Measurements from ENCODE around the gene ZCCHC18.

The ZCCHC18 gene

DNA sequence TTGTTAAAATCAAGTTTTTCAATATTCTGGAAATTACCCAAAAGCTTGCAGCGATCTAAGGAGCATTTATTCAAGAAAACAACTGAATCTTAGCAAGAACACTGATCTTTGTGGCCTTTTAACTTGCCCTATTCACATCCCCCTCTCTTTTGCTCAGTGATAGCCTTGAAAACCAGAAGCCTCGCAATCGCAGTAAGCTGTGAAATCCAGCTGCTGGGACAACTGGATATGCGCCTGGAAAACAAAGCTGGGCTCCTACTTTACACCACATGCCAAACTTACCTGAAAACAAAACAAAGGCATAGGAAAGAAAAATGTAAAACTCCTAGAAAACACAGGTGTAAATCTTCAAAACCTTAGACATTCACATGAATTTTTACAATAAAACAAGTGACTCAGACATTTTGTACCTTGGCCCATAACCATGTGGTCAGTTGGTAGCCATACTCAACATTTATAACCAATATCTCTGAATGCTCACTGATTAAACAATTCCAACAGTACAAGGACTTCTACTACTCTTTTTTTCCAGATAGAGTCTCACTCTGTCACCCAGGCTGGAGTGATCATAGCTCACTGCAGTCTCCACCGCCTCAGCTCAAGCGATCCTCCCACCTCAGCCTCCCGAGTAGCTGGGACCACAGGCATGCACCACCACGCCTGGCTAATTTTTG, 28.9 kb downstream of the ZCCHC18 start:
- TF ChIP-seq, protein P1, sequence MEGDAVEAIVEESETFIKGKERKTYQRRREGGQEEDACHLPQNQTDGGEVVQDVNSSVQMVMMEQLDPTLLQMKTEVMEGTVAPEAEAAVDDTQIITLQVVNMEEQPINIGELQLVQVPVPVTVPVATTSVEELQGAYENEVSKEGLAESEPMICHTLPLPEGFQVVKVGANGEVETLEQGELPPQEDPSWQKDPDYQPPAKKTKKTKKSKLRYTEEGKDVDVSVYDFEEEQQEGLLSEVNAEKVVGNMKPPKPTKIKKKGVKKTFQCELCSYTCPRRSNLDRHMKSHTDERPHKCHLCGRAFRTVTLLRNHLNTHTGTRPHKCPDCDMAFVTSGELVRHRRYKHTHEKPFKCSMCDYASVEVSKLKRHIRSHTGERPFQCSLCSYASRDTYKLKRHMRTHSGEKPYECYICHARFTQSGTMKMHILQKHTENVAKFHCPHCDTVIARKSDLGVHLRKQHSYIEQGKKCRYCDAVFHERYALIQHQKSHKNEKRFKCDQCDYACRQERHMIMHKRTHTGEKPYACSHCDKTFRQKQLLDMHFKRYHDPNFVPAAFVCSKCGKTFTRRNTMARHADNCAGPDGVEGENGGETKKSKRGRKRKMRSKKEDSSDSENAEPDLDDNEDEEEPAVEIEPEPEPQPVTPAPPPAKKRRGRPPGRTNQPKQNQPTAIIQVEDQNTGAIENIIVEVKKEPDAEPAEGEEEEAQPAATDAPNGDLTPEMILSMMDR (IDR thresholded peaks at IDR 0.05), result no peak

- TF ChIP-seq, protein P1 (IDR thresholded peaks at IDR 0.05), result no peak
These were observed 38.7 kb downstream of the ZCCHC18 start for GRCh38 chrX:104151037-104151436.

DNA sequence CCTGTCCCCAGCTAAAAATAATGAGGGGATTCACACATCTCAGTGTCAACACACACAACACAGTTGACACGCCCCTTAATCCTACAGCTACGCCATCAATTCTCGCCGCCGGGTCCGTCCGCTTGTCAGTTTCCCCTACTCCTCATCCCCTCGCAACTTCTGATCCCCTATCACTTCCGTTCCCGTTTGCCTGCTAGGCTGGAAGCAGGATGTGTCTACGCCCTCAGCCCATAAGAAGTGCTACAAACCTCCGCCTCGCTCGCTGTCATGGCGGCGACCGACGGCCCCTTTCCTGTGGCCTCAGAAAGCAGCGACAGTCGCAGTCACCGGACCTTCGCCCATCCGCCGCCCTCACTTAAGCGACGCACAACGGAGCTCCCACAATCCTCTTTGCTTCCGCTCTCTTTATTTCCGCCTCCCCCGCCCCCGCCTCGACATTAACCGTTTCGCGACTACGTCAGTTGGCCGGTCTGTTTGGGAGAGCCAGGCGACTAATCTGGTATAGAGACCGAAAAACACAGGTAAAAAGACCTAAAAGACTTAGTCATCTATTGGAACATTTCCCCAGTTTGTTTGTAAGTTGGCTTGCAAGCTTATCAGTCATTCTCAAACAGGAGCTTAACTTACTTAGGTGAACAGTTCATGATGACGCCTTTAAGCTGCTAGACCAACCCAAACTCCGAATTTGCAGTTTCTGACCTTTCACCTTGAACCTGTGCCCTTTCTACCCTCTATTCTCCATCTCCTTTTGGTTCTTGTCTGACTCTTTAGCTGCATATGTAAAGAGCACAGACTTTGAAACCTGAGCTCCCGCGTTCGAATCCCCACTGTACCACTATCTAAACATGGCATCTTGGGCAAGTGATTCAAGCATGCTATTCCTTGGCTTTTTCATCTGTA, 44.6 kb downstream of the ZCCHC18 start, which contains the start of gene SLC25A53:
SLC25A53 (minus strand) TSS at position 380 of the 900 bp plus-strand sequence. CDS start 51,752 bp downstream, outside the sequence.
- TF ChIP-seq, protein P1 (IDR thresholded peaks at IDR 0.05), result no peak
